HFF-Myc (cell line): ENCODE measurements around the gene THADA.

Experiments used
- DNase-seq: peaks from one replicate; pipeline ENCODE4 v3.0.0-alpha.2; 2011; ENCODE audit warnings: low read depth; ENCODE audit errors: extremely low read depth
- H3K4me3 ChIP-seq: replicated peaks from 2 replicates; pipeline ENCODE4 v1.5.1; 2011; ENCODE audit warnings: low read depth, mild to moderate bottlenecking, control low read depth, low read length
- CTCF ChIP-seq: IDR thresholded peaks from 2 replicates; pipeline ENCODE4 v1.5.1; 2012; ENCODE audit warnings: mild to moderate bottlenecking, low read depth, low read length, control low read depth; ENCODE audit errors: missing control alignments

The THADA gene

GRCh38 chr2:43196768-43197587 is 398.9 kb downstream of the THADA start:
- no peak for DNase-seq
- no peak for TF ChIP-seq CTCF
- H3K4me3 ChIP-seq, result no peak overlapping the region

- no peak overlapping the region for H3K4me3 ChIP-seq
- TF ChIP-seq CTCF, result no peak
- no peak for DNase-seq
Measured at GRCh38 chr2:43194121-43194869, 401.5 kb downstream of the THADA start.

- DNase-seq, result no peak
- H3K4me3 ChIP-seq, result no peak overlapping the region
- no peak for TF ChIP-seq CTCF
Measured at GRCh38 chr2:43193652-43194120, 402.2 kb downstream of the THADA start.

GRCh38 chr2:43192744-43193651 is 402.8 kb downstream of the THADA start:
- H3K4me3 ChIP-seq, result no peak overlapping the region
- no peak for TF ChIP-seq CTCF

GRCh38 chr2:43191947-43192516 is 403.8 kb downstream of the THADA start:
- H3K4me3 ChIP-seq, result no peak overlapping the region
- DNase-seq, result no peak
- peak; percentile 37 for TF ChIP-seq CTCF

More at GRCh38 chr2:43192744-43193651, 402.8 kb downstream of the THADA start:
- DNase-seq, result no peak
